Astrocyte of the cerebellum (primary cell): ENCODE measurements around the gene KRTAP20-3.

Source experiments
- DNase-seq: peaks from one replicate; pipeline ENCODE4 v3.0.0-alpha.2; 2011; ENCODE audit warnings: low read depth
- H3K4me3 ChIP-seq: 2 replicates; pipeline ENCODE4 v1.5.1; 2011; ENCODE audit warnings: mild to moderate bottlenecking, low read depth, low read length, moderate library complexity
- CTCF ChIP-seq: IDR thresholded peaks from 2 replicates; pipeline ENCODE4 v1.5.1; 2012; ENCODE audit warnings: low read length, low read depth, moderate library complexity, mild to moderate bottlenecking; ENCODE audit errors: missing control alignments
- in situ Hi-C: cut with HindIII; loops from 2 replicates; pipeline ENCODE4 v1.10.0; 2017; ENCODE audit warnings: low sequenced_read_pairs

KRTAP20-3 gene

GRCh38 chr21:30672985-30673650 is 30.5 kb downstream of the KRTAP20-3 start:
- in situ Hi-C loops, result no loop called here
- no peak for TF ChIP-seq CTCF
- H3K4me3 ChIP-seq, result no peak overlapping the region
- no peak for DNase-seq

- H3K4me3 ChIP-seq, result no peak overlapping the region
- no peak for DNase-seq
- in situ Hi-C loops, result no loop called here
- TF ChIP-seq CTCF, result no peak
Measured at GRCh38 chr21:30674312-30674711, 31.6 kb downstream of the KRTAP20-3 start.

GRCh38 chr21:30676737-30677136 is 34.1 kb downstream of the KRTAP20-3 start:
- no peak overlapping the region for H3K4me3 ChIP-seq
- TF ChIP-seq CTCF, result no peak
- in situ Hi-C loops, result no loop called here
- DNase-seq, result no peak

- in situ Hi-C loops, result no loop called here
- TF ChIP-seq CTCF, result no peak
- H3K4me3 ChIP-seq, result no peak overlapping the region
- no peak for DNase-seq
Measured at GRCh38 chr21:30680586-30680985, 37.9 kb downstream of the KRTAP20-3 start.

- in situ Hi-C loops, result no loop called here
- H3K4me3 ChIP-seq, result no peak overlapping the region
- no peak for TF ChIP-seq CTCF
- no peak for DNase-seq
Measured at GRCh38 chr21:30684506-30684905, 41.8 kb downstream of the KRTAP20-3 start.

- DNase-seq, result no peak
- in situ Hi-C loops, result no loop called here
- TF ChIP-seq CTCF, result no peak
- H3K4me3 ChIP-seq, result no peak overlapping the region
Measured at GRCh38 chr21:30689822-30690221, 47.2 kb downstream of the KRTAP20-3 start.
